Fibroblast of lung (primary cell): ENCODE data around the gene SLC17A5. TPM values are rescaled to one million over a fixed set of nuclear protein-coding genes. Genes with fewer than 3 reads are reported as not detected.
A peak's percentile ranks its signal among the peaks of the same experiment; 100 is the strongest.
"Not testable (repeated sequence)": the region's sequence is repeated elsewhere in the genome, so short reads cannot be mapped to it uniquely, and the experiment has no call there.

ENCODE experiments used
- DNase-seq, 2 donors: peaks; one replicate each; pipeline versions ENCODE4 v3.0.0 to v3.0.0-alpha.2; 2010; ENCODE audit warnings: low read depth in 2 of 2
- H2AFZ ChIP-seq: 2 replicates; pipeline ENCODE4 v1.5.1; 2012; ENCODE audit warnings: low read length, control low read depth, inconsistent platforms
- H3K27ac ChIP-seq: 2 replicates; pipeline ENCODE4 v1.5.1; 2011; ENCODE audit warnings: low read length, control low read depth; ENCODE audit not compliant: insufficient read depth
- H3K27me3 ChIP-seq: 2 replicates; pipeline ENCODE4 v1.5.1; 2011; ENCODE audit warnings: mild to moderate bottlenecking, low read length; ENCODE audit not compliant: control insufficient read depth, insufficient read depth
- H3K36me3 ChIP-seq: 2 replicates; pipeline ENCODE4 v1.5.1; 2011; ENCODE audit warnings: low read length; ENCODE audit not compliant: control insufficient read depth, insufficient read depth
- H3K4me1 ChIP-seq: 2 replicates; pipeline ENCODE4 v1.5.1; 2011; ENCODE audit warnings: low read length; ENCODE audit not compliant: control insufficient read depth, insufficient read depth; ENCODE audit errors: extremely low read depth
- H3K4me2 ChIP-seq: 2 replicates; pipeline ENCODE4 v1.5.1; 2011; ENCODE audit warnings: low read length, control low read depth; ENCODE audit not compliant: insufficient read depth; ENCODE audit errors: extremely low read depth
- H3K4me3 ChIP-seq, 4 experiments: fragments of 200-600 bp in 1 of 4; sonication (generic) in 1 of 4; replicated peaks in 1 of 4; 2 replicates each; pipeline ENCODE4 v1.5.1; 2011 to 2016; ENCODE audit warnings: low read length in 4 of 4, low read depth in 3 of 4, mild to moderate bottlenecking in 3 of 4, control low read depth in 2 of 4, inconsistent platforms in 1 of 4, mixed read lengths in 1 of 4; ENCODE audit not compliant: insufficient read depth in 1 of 4; ENCODE audit errors: control extremely low read depth in 1 of 4
- H3K79me2 ChIP-seq: 2 replicates; pipeline ENCODE4 v1.5.1; 2012; ENCODE audit warnings: mild to moderate bottlenecking, low read length, inconsistent platforms; ENCODE audit not compliant: control insufficient read depth, insufficient read depth
- H3K9ac ChIP-seq: 2 replicates; pipeline ENCODE4 v1.5.1; 2011; ENCODE audit warnings: mild to moderate bottlenecking, low read length, control low read depth; ENCODE audit not compliant: insufficient read depth
- H3K9me3 ChIP-seq: 2 replicates; pipeline ENCODE4 v1.5.1; 2012; ENCODE audit warnings: low read depth, low read length; ENCODE audit not compliant: control insufficient read depth, insufficient read depth
- H4K20me1 ChIP-seq: 2 replicates; pipeline ENCODE4 v1.5.1; 2011; ENCODE audit warnings: low read length; ENCODE audit not compliant: control insufficient read depth, insufficient read depth; ENCODE audit errors: extremely low read depth
- CTCF ChIP-seq, 2 donors: IDR thresholded peaks in 1 of 2; conservative IDR thresholded peaks in 1 of 2; 1 replicate in 1 of 2; 2 replicates in 1 of 2; pipeline ENCODE4 v1.5.1; 2011 to 2012; ENCODE audit warnings: low read length in 2 of 2, control low read depth in 1 of 2, inconsistent platforms in 1 of 2, low read depth in 1 of 2, mild to moderate bottlenecking in 1 of 2
- EZH2 ChIP-seq: IDR thresholded peaks from 2 replicates; pipeline ENCODE4 v1.5.1; 2012; ENCODE audit warnings: low read length, control low read depth, mild to moderate bottlenecking; ENCODE audit errors: missing control alignments
- polyA plus RNA-seq, 2 donors: library from polyadenylated mRNA; depleted of rRNA in 1 of 2; stranded (reverse) in 1 of 2; unstranded in 1 of 2; fragments of >200 nt; gene quantifications; 2 replicates each; pipeline ENCODE4 v1.2.1, GENCODE V29; 2011 to 2012; ENCODE audit warnings: missing spikeins in 1 of 2
- total RNA-seq: library from RNA; depleted of rRNA; stranded (reverse); fragments of >200 nt; gene quantifications from 2 replicates; pipeline ENCODE4 v1.2.1, GENCODE V29; 2014

SLC17A5 gene
- total and polyA plus RNA-seq, 2 donors (not counting 1 experiment from before 2014, with no cell fraction given): 39.3 to 56.8 TPM

- H3K27me3 ChIP-seq: no peaks in the 10 kb centered on the region
- no peak for DNase-seq
- H3K4me3 ChIP-seq: no peak overlapping the region
- no peak overlapping the region for H2AFZ ChIP-seq
- H3K27ac ChIP-seq: no peak overlapping the region
- TF ChIP-seq EZH2 (no peak), CTCF (conservative IDR thresholded peaks at IDR 0.05 in 1 of 2, IDR thresholded peaks at IDR 0.05 in 1 of 2; ENCODE audit: low read depth in 1 of 2, low read length in 2 of 2) (no peak)
- H3K36me3 ChIP-seq: no peaks in the 10 kb centered on the region
- no peaks in the 10 kb centered on the region for H3K79me2 ChIP-seq
- no peaks in the 10 kb centered on the region for H3K4me1 ChIP-seq
- H3K4me2 ChIP-seq: no peak overlapping the region
- no peak overlapping the region for H3K9ac ChIP-seq
- no peaks in the 10 kb centered on the region for H4K20me1 ChIP-seq
- H3K9me3 ChIP-seq: no peaks in the 10 kb centered on the region
These were observed 92.9 kb downstream of the SLC17A5 start for GRCh38 chr6:73560853-73561407.

- H3K4me1 ChIP-seq: no peaks in the 10 kb centered on the region
- H3K4me2 ChIP-seq: no peak overlapping the region
- no peaks in the 10 kb centered on the region for H3K9me3 ChIP-seq
- H3K27me3 ChIP-seq: no peaks in the 10 kb centered on the region
- DNase-seq: peak in 1 of 2 donors; percentile 30
- H3K9ac ChIP-seq: no peak overlapping the region
- no peak overlapping the region for H3K4me3 ChIP-seq
- peak overlapping the region; percentile 12 for H2AFZ ChIP-seq
- TF ChIP-seq EZH2 (no peak), CTCF (conservative IDR thresholded peaks at IDR 0.05 in 1 of 2, IDR thresholded peaks at IDR 0.05 in 1 of 2; ENCODE audit: low read depth in 1 of 2, low read length in 2 of 2) (no peak)
- H3K36me3 ChIP-seq: no peaks in the 10 kb centered on the region
- H4K20me1 ChIP-seq: no peaks in the 10 kb centered on the region
- no peaks in the 10 kb centered on the region for H3K79me2 ChIP-seq
- no peak overlapping the region for H3K27ac ChIP-seq
These were observed 93.5 kb downstream of the SLC17A5 start for GRCh38 chr6:73560182-73560732.

- not testable (repeated sequence) for H3K4me1 ChIP-seq, H3K9ac ChIP-seq, H3K4me3 ChIP-seq, H4K20me1 ChIP-seq, H3K36me3 ChIP-seq, H3K27ac ChIP-seq, H3K4me2 ChIP-seq, H3K27me3 ChIP-seq, H3K9me3 ChIP-seq, H3K79me2 ChIP-seq, H2AFZ ChIP-seq, DNase-seq
These were observed 94.4 kb downstream of the SLC17A5 start for GRCh38 chr6:73559399-73559794.
